CD8-positive, alpha-beta memory T cell (primary cell): ENCODE data around the gene CAGE1. TPM values are rescaled to one million over a fixed set of nuclear protein-coding genes. Genes with fewer than 3 reads are reported as not detected.

Source experiments
- polyA plus RNA-seq: library from polyadenylated mRNA; unstranded; fragments of 300-500 nt; fragmentation: Illumina TruSeq; gene quantifications from one replicate; pipeline ENCODE4 v1.2.3, GENCODE V29; 2021
- total RNA-seq, 2 experiments: library from RNA; stranded (reverse); gene quantifications; one replicate each; pipeline ENCODE4 v1.2.3, GENCODE V29; 2021

The CAGE1 gene
- total and polyA plus RNA-seq, 3 experiments from 2014 or later = 0.18 TPM; not detected in 2

Other genes starting within 250 kb of the CAGE1 start
- 100 to 1,000 TPM; 153 to 165 TPM for gene SSR1, start 76.5 kb downstream of the CAGE1 start, total RNA-seq
- 178 TPM for gene SSR1, start 76.5 kb downstream of the CAGE1 start, polyA plus RNA-seq
- gene RIOK1, start 66 bp upstream of the CAGE1 start, total RNA-seq = 10 to 100 TPM; 59.4 to 63.8 TPM
- gene RIOK1, start 66 bp upstream of the CAGE1 start, polyA plus RNA-seq = 23.7 TPM
- under 1 TPM in 1 of 2 experiments, not detected in 1; 0.04 TPM for gene DSP, start 151.9 kb upstream of the CAGE1 start, total RNA-seq
- 0.08 TPM for gene DSP, start 151.9 kb upstream of the CAGE1 start, polyA plus RNA-seq
- 10 to 100 TPM; 14.6 to 15.0 TPM for gene SNRNP48, start 200.5 kb upstream of the CAGE1 start, total RNA-seq
- gene SNRNP48, start 200.5 kb upstream of the CAGE1 start, polyA plus RNA-seq = 11.2 TPM